K562 (cell line): ENCODE measurements around the gene ARMH1.

Experiments used
- ARNT ChIP-seq, 2 experiments: fragments of 450-650 bp; IDR thresholded peaks; 2 replicates each; pipeline ENCODE4 v1.6.1; 2016; ENCODE audit warnings: mild to moderate bottlenecking in 1 of 2
- BRCA1 ChIP-seq, 2 experiments: fragments of 450-650 bp in 1 of 2; sonication (generic) in 1 of 2; formaldehyde crosslinking in 1 of 2; IDR thresholded peaks; 2 replicates each; pipeline versions ENCODE4 v1.5.0 to v1.6.1; 2017 to 2020; ENCODE audit warnings: mild to moderate bottlenecking in 1 of 2, missing genetic modification reagents in 1 of 2
- CBX2 ChIP-seq: fragments of 200-600 bp; sonication (generic); IDR thresholded peaks from one replicate; pipeline ENCODE4 v1.6.1; 2012; ENCODE audit warnings: mild to moderate bottlenecking, low read length, inconsistent platforms; ENCODE audit not compliant: insufficient read depth, poor library complexity, severe bottlenecking
- CREB1 ChIP-seq, 2 experiments: sonication (generic) in 1 of 2; formaldehyde crosslinking in 1 of 2; IDR thresholded peaks; 2 replicates each; pipeline versions ENCODE4 v1.6.1 to v1.8.0; 2012 to 2022; ENCODE audit warnings: inconsistent platforms in 1 of 2, mild to moderate bottlenecking in 1 of 2, missing genetic modification reagents in 1 of 2, moderate library complexity in 1 of 2
- EZH2 ChIP-seq: IDR thresholded peaks from 2 replicates; pipeline ENCODE4 v1.6.1; 2012; ENCODE audit warnings: low read depth, mild to moderate bottlenecking, inconsistent platforms, low read length, borderline replicate concordance
- PHB2 ChIP-seq: fragments of 450-650 bp; IDR thresholded peaks from 2 replicates; pipeline ENCODE4 v1.6.1; 2017; ENCODE audit warnings: low read depth
- POLR2A ChIP-seq: fragments of 450-650 bp; conservative IDR thresholded peaks from 2 replicates; pipeline ENCODE4 v1.6.1; 2016
- PRMT5 ChIP-seq: sonication (generic); formaldehyde crosslinking; IDR thresholded peaks from 2 replicates; pipeline ENCODE4 v1.5.0; 2020; ENCODE audit warnings: missing genetic modification reagents
- ZKSCAN3 ChIP-seq: fragments of 250-450 bp; sonication (Bioruptor Pico); IDR thresholded peaks from 2 replicates; pipeline ENCODE4 v1.4.0; 2020
- ZNF12 ChIP-seq: sonication (generic); formaldehyde crosslinking; IDR thresholded peaks from 2 replicates; pipeline ENCODE4 v1.4.0; 2020; ENCODE audit warnings: mild to moderate bottlenecking, missing genetic modification reagents
- ZNF780A ChIP-seq: fragments of 250-450 bp; sonication (Bioruptor Pico); IDR thresholded peaks from 2 replicates; pipeline ENCODE4 v1.5.0; 2021; ENCODE audit warnings: mild to moderate bottlenecking
- TF ChIP-seq, protein P1 (sequence below), 3 experiments: IDR thresholded peaks in 2 of 3; conservative IDR thresholded peaks in 1 of 3; 2 replicates each; pipeline ENCODE4 v1.5.1; 2011 to 2012; ENCODE audit warnings: low read length in 3 of 3, mild to moderate bottlenecking in 3 of 3, control low read depth in 2 of 3, improper control_type of control experiment in 1 of 3, inconsistent platforms in 1 of 3, low read depth in 1 of 3, mixed read lengths in 1 of 3, moderate library complexity in 1 of 3; ENCODE audit not compliant: insufficient read depth in 2 of 3

DNA sequence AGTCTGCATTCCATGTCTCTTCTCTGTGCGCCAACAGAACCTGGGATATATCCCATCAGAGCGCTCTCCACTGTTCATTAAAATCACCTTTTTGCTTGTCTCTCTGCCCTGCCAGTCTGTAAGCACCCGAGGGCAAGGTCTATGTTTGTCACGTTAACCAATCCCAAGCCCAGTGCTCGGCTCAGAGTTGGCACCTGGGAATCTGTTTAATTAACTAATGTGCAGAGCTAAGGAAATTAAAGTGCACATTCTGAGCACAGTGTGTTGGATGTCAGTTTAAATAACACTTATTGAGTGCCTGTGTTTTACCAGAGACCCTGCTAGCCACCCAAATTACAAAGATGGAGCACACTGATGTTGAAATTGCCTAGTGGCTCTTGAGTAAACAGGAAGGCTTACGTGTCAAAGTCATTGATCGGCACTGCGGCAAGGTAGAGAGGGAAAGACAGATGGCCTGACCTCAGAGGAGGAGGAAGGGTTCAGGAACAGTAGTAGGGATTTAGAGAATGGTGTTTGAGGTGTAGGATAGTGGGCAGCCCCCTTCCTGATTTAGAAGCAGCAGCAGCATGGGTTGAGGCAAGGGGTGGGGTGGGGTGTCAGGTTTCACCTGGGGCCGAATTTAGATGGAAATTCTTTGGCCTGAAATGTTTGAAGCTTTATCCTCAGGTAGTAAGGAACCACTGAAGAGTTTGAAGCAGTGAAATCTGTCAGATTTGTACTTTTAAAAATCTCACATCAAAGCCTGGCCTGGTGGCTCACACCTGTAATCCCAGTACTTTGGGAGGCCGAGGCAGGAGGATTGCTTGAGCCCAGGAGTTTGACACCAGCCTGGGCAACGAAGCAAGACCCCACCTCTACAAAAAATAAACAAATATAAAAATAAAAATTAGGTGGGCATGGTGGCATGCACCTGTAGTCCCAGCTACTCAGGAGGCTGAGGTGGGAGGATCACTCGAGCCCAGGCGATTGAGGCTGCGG, 7.7 kb downstream of the ARMH1 start:
- TF ChIP-seq ZNF12 (no peak), CBX2 (no peak), PHB2 (no peak), ARNT (IDR thresholded peaks at IDR 0.05) (no peak), EZH2 (no peak), CREB1 (IDR thresholded peaks at IDR 0.05) (no peak), CREB1 (CRISPR knock-in tag; IDR thresholded peaks at IDR 0.05) (no peak), PRMT5 (no peak), POLR2A (no peak), ZKSCAN3 (CRISPR knock-in tag) (no peak), ZNF780A (CRISPR knock-in tag) (no peak), BRCA1 (IDR thresholded peaks at IDR 0.05) (no peak), BRCA1 (CRISPR knock-in tag; IDR thresholded peaks at IDR 0.05) (no peak)
- TF ChIP-seq, protein P1, sequence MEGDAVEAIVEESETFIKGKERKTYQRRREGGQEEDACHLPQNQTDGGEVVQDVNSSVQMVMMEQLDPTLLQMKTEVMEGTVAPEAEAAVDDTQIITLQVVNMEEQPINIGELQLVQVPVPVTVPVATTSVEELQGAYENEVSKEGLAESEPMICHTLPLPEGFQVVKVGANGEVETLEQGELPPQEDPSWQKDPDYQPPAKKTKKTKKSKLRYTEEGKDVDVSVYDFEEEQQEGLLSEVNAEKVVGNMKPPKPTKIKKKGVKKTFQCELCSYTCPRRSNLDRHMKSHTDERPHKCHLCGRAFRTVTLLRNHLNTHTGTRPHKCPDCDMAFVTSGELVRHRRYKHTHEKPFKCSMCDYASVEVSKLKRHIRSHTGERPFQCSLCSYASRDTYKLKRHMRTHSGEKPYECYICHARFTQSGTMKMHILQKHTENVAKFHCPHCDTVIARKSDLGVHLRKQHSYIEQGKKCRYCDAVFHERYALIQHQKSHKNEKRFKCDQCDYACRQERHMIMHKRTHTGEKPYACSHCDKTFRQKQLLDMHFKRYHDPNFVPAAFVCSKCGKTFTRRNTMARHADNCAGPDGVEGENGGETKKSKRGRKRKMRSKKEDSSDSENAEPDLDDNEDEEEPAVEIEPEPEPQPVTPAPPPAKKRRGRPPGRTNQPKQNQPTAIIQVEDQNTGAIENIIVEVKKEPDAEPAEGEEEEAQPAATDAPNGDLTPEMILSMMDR (IDR thresholded peaks at IDR 0.05 in 2 of 3, conservative IDR thresholded peaks at IDR 0.05 in 1 of 3; ENCODE audit: insufficient read depth in 2 of 3, low read depth in 1 of 3, low read length in 3 of 3) = no peak
